Mesodermal cell (in vitro differentiated cells): Measurements from ENCODE around the gene SHOC2.

Experiments
- H3K27ac ChIP-seq: 2 replicates; pipeline ENCODE4 v1.7.0; 2013; ENCODE audit warnings: mild to moderate bottlenecking, low read depth, low read length, moderate library complexity; ENCODE audit not compliant: severe bottlenecking
- H3K36me3 ChIP-seq: 2 replicates; pipeline ENCODE4 v1.7.1; 2013; ENCODE audit warnings: mild to moderate bottlenecking, low read length, moderate library complexity; ENCODE audit not compliant: control insufficient read depth, insufficient read depth
- H3K4me1 ChIP-seq: one replicate; pipeline ENCODE4 v1.7.1; 2013; ENCODE audit warnings: mild to moderate bottlenecking, low read length; ENCODE audit not compliant: insufficient read depth, control insufficient read depth, poor library complexity, severe bottlenecking
- H3K4me3 ChIP-seq: 2 replicates; pipeline ENCODE4 v1.7.0; 2013; ENCODE audit warnings: low read length, control low read depth, mild to moderate bottlenecking; ENCODE audit not compliant: insufficient read depth, poor library complexity, severe bottlenecking; ENCODE audit errors: extremely low read depth
- H3K9me3 ChIP-seq: 2 replicates; pipeline ENCODE4 v1.7.1; 2013; ENCODE audit warnings: mild to moderate bottlenecking, low read length, moderate library complexity; ENCODE audit not compliant: control insufficient read depth
- WGBS, 2 experiments: methylation state at CpG; one replicate each; pipeline ENCODE4 v1.1.5; 2013; ENCODE audit warnings: missing lambda C conversion rate in 2 of 2; ENCODE audit not compliant: insufficient coverage in 2 of 2; 5-methylcytosine and 5-hydroxymethylcytosine counted together

Gene SHOC2

DNA sequence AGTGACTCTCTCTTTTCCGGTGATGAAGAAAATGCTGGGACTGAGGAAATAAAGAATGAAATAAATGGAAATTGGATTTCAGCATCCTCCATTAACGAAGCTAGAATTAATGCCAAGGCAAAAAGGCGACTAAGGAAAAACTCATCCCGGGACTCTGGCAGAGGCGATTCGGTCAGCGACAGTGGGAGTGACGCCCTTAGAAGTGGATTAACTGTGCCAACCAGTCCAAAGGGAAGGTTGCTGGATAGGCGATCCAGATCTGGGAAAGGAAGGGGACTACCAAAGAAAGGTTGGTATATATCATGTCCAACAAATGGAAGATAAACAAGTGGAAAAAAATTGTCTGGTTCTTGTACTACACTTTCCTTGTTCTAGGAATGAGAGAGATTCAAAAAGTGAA lies 38.2 kb upstream of the SHOC2 start:
- Histone ChIP-seq H3K4me1 (no peaks in the 10 kb centered on the region), H3K4me3 (no peak overlapping the region), H3K9me3 (no peaks in the 10 kb centered on the region), H3K27ac (no peak overlapping the region), H3K36me3 (peaks cover 21% of the 10 kb centered on the region)
- WGBS, 2 experiments, result 95 to 100% methylated on average over 7 to 8 of the region's 9 CpGs

DNA sequence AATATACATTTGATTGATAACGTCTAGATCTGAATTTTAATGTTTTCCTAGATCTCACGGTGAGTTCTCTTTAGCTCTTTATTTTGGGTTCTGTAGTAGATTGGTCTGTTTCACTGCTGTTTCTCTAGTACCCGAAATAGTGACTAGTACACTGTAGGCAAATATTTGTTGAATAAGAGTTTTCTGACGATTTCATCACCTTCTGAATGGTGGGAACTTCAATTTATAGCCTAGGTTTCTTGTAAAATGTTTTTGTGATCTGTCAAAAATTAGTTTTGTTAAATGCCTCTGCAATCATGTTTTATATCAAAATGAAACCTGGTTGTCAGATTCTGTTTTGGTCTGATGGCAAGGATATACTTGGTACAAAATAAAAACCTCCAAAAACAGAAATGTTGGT lies 37.5 kb upstream of the SHOC2 start:
- Histone ChIP-seq H3K4me1 (no peaks in the 10 kb centered on the region), H3K4me3 (no peak overlapping the region), H3K36me3 (peaks cover 21% of the 10 kb centered on the region), H3K9me3 (no peaks in the 10 kb centered on the region), H3K27ac (no peak overlapping the region)
- WGBS, 2 experiments, result 92 to 96% methylated on average over 3 of the region's 4 CpGs

DNA sequence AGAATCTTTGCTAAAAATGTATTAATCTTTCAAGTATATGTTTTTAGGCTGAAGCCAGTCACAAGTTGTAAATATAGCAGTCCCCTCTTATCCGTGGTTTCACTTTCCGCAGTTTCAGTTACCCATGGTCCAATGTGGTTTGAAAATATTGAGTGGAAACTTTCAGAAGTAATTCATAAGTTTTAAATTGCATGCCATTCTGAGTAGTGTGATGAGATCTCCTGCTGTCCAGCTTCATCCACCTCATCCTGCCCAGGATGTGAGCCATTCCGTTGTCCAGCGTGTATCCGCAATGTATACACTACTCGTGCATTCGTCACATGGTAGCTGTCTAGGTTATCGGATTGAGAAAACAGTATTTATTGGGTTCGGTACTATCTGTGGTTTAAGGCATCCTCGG lies 35.5 kb upstream of the SHOC2 start:
- Histone ChIP-seq H3K4me3 (no peak overlapping the region), H3K27ac (no peak overlapping the region), H3K4me1 (no peaks in the 10 kb centered on the region), H3K9me3 (no peaks in the 10 kb centered on the region), H3K36me3 (peaks cover 21% of the 10 kb centered on the region)
- WGBS, 2 experiments, result 94 to 98% methylated on average over 7 to 8 of the region's 10 CpGs

DNA sequence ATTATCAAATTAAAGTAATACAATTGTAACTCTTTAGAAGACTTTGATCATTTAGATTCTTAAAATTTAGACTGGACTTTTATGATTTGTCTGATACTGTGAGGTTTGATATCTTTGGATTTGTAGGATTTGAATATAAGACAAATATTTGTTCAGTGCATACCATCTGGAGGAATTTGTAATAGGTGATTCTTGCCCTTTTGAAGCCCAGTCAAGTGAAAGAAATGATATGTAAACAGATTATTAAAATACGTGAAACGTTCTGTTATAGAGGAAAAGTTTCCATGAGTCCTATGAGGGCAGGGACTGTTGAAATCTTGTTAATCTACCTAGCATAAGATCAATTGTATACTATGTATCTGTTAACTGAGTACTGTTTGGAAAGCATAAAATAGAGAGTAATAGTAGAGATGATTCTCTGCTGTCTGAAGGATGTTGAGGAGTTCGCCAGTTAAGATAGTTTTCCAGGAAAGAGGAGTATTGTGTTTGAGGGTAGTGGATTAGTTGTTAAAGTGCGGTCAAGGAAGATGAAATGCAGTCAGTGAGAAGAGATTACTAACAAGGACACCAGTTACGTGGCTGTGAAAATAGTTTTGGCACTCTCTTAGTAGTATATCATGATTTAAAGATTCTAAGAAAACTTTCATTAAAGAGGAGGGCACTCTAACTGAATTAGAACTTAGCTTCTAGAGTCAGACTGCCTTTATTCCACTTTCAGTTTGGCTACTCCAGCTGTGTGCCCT lies 33.3 kb upstream of the SHOC2 start:
- Histone ChIP-seq H3K4me1 (no peaks in the 10 kb centered on the region), H3K36me3 (peaks cover 23% of the 10 kb centered on the region), H3K9me3 (no peaks in the 10 kb centered on the region), H3K27ac (no peak overlapping the region), H3K4me3 (no peak overlapping the region)
- 90 to 94% methylated on average over 2 of the region's 5 CpGs for WGBS, 2 experiments

DNA sequence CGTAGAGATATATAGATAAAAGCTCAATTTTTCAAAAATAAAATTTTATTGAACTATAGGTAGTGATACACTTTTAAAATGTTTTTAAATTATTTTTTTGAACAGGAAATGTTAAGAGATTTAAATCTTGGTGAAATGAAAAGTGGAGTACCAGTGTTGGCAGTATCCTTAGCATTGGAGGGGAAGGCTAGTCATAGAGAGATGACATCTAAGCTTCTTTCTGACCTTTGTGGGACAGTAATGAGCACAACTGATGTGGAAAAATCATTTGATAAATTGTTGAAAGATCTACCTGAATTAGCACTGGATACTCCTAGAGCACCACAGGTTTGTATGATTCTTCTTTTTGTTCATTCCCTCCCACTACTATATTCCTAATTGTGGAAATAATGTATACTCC lies 31.8 kb upstream of the SHOC2 start:
- Histone ChIP-seq H3K27ac (no peak overlapping the region), H3K4me3 (no peak overlapping the region), H3K36me3 (peaks cover 21% of the 10 kb centered on the region), H3K4me1 (no peaks in the 10 kb centered on the region), H3K9me3 (no peaks in the 10 kb centered on the region)
- no CpG with 5 or more reads among the region's 1 CpG for WGBS, 2 experiments

DNA sequence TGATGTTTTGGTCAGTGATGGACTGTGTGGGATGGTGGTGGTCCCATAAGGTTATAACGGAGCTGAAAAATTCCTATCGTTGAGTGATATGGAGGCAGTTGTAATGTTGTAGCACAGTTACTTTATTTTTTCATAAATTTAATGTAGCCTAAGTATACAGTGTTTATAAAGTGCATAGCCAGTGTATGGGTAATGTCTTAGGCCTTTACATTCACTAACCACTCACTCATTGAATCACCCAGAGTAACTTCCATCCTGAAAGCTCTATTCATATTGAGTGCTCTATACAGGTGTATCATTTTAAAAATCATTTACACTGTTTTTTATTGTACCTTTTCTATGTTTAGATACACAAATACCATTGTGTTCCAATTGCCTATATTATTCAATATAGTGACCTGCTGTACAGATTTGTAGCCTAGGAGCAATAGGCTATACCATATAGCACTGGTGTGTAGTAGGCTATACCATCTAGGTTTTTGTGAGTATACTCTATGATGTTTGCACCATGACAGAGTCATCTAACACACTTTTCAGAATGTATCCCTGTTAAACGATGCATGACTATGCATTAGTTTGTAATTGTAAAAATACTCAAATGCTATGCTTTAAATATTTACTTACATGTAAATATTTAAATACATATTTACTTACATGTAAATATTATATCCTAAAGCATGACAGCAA lies 26.7 kb upstream of the SHOC2 start:
- Histone ChIP-seq H3K36me3 (peaks cover 27% of the 10 kb centered on the region), H3K27ac (no peak overlapping the region), H3K9me3 (no peaks in the 10 kb centered on the region), H3K4me3 (no peak overlapping the region), H3K4me1 (no peaks in the 10 kb centered on the region)
- WGBS, 2 experiments, result 100% methylated on average over 1 of the region's 3 CpGs; no CpG with 5 or more reads in 1 of the 2 experiments

DNA sequence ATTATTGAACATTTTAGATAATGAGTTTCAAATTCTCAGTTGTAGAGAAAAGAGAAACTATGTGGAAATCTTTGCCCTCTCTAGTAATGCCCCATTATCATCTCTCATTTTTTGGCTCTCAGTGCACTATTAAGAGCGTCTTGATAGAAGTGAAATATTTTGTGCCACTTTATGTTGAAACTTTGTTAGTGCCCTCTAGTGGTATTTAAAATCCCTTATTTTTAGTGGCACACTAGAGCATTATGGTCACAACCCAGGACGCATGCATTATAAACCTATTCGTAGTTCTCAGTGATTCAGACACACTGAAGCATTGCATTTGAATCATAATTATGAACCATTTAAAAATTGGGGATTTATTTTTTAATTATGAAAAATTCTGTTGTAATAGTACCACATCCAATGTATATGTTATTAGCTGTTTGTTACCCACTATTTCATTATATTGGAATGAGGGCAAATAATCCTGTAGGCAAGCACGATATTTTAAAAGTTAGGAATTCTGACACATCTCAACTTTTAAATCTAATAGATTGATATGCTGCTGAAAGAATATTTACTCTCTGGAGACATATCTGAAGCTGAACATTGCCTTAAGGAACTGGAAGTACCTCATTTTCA lies 25.7 kb upstream of the SHOC2 start:
- H3K4me1 ChIP-seq, result no peaks in the 10 kb centered on the region
- H3K4me3 ChIP-seq, result no peak overlapping the region
- no CpG with 5 or more reads among the region's 4 CpGs for WGBS, 2 experiments
- no peak overlapping the region for H3K27ac ChIP-seq
- H3K36me3 ChIP-seq, result peaks cover 27% of the 10 kb centered on the region
- no peaks in the 10 kb centered on the region for H3K9me3 ChIP-seq

DNA sequence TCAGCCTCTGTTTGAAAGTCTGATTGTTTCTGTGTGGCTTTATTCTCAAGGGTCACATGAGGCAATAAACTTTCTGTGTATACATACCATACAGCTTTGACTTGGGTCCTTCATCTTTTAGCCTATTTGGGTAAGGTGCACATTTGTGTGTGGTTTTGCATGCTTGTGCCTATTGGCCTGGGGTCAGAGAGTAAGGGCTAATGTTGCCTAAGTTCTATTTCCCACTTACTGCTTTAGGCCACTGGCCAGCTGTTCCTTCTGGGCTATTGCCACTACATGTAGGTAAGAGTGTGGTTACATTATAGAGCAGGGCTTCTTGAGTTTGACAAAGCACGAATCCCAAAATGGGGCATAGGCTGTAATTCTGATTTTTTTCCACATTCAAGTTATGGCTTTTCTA lies 22.2 kb upstream of the SHOC2 start:
- H3K36me3 ChIP-seq, result peaks cover 36% of the 10 kb centered on the region
- no peaks in the 10 kb centered on the region for H3K4me1 ChIP-seq
- H3K4me3 ChIP-seq, result no peak overlapping the region
- no CpG with 5 or more reads among the region's 1 CpG for WGBS, 2 experiments
- H3K9me3 ChIP-seq, result no peaks in the 10 kb centered on the region
- H3K27ac ChIP-seq, result no peak overlapping the region

DNA sequence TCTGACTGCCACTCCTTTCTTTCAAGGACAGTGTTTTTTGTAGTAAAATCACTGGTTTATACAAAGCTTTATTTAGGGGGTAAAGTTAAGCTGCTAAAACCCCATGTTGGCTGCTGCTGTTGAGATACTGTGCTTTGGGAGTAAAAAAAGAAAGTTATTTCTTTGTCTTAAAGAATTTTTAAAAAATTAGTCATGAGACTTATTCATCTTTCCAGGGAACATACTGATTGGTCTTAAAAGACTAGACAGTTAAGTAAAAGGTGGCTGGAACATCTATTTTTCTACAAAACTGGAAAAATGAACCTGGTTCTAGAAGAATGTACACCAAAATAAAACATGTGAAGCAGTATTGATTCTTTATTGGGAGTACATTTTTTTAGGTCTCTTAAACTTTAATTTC lies 21.0 kb upstream of the SHOC2 start:
- no peaks in the 10 kb centered on the region for H3K9me3 ChIP-seq
- H3K36me3 ChIP-seq, result peaks cover 31% of the 10 kb centered on the region
- no peaks in the 10 kb centered on the region for H3K4me1 ChIP-seq
- H3K4me3 ChIP-seq, result no peak overlapping the region
- H3K27ac ChIP-seq, result no peak overlapping the region

DNA sequence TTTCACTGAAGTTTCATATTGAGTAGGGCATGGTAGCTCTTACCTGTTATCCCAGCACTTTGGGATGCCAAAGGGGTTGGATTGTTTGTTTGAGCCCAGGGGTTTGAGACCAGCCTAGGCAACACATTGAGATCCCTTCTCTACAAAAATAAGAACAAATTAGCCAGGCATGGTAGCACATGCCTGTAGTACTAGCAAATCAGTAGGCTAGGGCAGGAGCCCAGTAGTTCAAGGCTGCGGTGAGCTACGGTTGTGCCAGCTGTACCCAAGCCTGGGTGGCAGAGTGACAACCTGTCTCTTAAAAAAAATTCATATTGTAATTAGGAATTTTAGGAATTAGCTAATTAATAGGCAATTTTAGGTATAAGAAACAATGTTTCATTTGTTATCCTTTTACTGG lies 18.4 kb upstream of the SHOC2 start:
- no peaks in the 10 kb centered on the region for H3K4me1 ChIP-seq
- H3K36me3 ChIP-seq, result peaks cover 19% of the 10 kb centered on the region
- H3K4me3 ChIP-seq, result no peak overlapping the region
- 100% methylated on average over 1 to 2 of the region's 2 CpGs for WGBS, 2 experiments
- no peaks in the 10 kb centered on the region for H3K9me3 ChIP-seq
- H3K27ac ChIP-seq, result no peak overlapping the region
